ENCODE data around the gene CRBN. TPM values are rescaled to one million over a fixed set of nuclear protein-coding genes. Genes with fewer than 3 reads are reported as not detected.

CRBN gene
- total and polyA plus RNA-seq, 5 donors from 2014 or later: 129 to 179 (median 166) TPM

DNA sequence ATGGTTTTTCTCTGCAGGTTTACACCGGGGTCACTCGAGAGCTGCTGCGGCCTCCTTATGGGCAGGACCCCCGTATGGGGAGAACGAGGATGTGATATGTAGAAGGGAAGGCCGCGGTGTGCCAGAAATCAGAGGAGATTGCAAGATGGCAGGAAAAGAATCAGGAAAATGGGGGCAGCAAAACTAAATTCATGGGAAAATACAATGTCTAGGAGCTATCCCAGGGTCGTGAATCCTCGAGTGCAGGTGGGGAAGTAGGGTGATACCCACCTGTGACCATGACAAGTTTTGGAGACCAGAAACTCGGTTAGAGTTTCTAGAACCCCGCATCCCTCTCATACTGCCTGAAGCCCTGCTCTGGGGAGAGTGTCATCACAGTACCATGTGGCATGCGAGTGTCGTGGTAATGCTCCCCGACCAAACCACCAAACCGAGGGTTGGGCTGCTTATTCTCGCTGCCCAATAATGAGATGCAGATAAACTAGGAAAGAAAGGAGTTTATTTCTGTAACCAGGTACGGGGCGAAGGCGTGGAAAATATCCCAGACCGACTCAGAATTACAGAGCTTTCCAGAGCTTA, 52.0 kb downstream of the CRBN start:
- Mint-ChIP-seq H3K27ac (peak overlapping the region; percentile 97 to 98 (median 98)), H3K36me3 (peaks cover 12% of the 10 kb centered on the region), H3K27me3 (peaks cover 14% of the 10 kb centered on the region), H3K9me3 (no peaks in the 10 kb centered on the region), H3K4me1 (peaks cover 16 to 48% (median 33%) of the 10 kb centered on the region in 4 donors), H3K4me3 (peak overlapping the region; percentile 90 to 98 (median 96))
- Histone ChIP-seq H3K9me3 (ENCODE audit: control insufficient read depth in 2 of 2, low read length in 2 of 2) (no peaks in the 10 kb centered on the region), H3K4me3 (ENCODE audit: low read depth, low read length) (peak overlapping the region; percentile 92), H3K27me3 (ENCODE audit: control insufficient read depth, insufficient read depth, low read length) (no peaks in the 10 kb centered on the region), H3K27ac (ENCODE audit: insufficient read depth, low read length, poor library complexity, severe bottlenecking) (peak overlapping the region; percentile 92), H3K4me1 (ENCODE audit: control insufficient read depth, insufficient read depth, low read length, poor library complexity, severe bottlenecking) (peaks cover 40% of the 10 kb centered on the region), H3K36me3 (ENCODE audit: control insufficient read depth, insufficient read depth, low read length) (peaks cover 21% of the 10 kb centered on the region)
- peak; percentile 2 to 35 (median 13) for DNase-seq
- no peak for ATAC-seq (ENCODE audit: low read depth in 2 of 2)

DNA sequence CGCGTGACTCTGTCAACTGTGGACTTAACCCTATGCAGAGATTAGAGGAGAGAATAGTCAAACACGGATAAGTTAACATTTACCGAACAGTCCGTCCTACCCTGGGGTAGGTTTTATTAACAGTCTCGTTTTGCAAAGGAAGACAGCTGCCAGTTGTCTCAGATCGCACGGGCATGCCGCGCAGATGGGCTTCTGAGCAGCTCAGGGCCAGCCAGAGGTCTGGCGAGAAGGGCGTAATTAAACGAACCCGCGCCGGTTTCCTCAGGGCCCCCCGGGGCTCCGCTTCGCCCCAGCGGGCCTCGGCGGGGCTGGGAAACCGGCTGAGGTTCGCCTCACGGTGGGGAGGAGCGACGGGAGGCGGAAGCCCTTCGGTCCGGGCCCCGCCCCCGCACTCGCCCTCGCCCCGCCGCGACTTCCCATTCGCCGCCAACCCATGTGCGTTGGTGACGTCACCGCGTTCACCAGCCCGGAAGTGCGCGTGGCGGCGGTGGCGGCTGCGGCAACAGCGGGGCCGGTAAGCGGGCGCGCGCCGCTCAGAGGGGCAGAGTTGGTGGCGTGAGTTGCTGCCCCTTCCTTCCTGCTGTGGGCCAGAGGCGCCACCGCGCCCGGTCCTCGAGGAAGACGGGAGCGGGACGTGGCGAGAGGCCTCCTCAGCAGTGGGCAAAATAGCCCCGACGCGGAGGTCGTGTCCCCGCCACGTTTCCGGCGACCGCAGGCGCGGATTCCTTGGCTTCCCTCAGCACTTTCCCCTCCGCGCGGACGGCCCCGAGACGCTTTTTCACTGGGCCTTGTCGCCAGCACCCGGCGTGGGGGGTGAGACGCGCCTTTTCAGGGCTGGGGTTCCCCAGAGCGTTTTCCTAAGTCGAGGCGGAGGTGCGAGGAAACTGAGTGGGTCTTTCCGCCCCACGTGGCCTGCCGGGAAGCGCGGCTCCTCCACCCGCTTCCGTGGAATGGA, 52.7 kb downstream of the CRBN start, which contains the start of gene TRNT1:
TSS of gene TRNT1 (plus strand) at position 464 of the 955 bp plus-strand sequence. CDS start 2,101 bp downstream, outside the sequence.
- peak within 1 kb of the TSS; percentile 97 to 98 (median 98) for H3K27ac Mint-ChIP-seq
- Histone ChIP-seq H3K27me3 (ENCODE audit: control insufficient read depth, insufficient read depth, low read length) (no peaks in the 10 kb centered on the region), H3K36me3 (ENCODE audit: control insufficient read depth, insufficient read depth, low read length) (peaks cover 21% of the 10 kb centered on the region), H3K27ac (ENCODE audit: insufficient read depth, low read length, poor library complexity, severe bottlenecking) (peak within 1 kb of the TSS; percentile 92), H3K9me3 (ENCODE audit: control insufficient read depth in 2 of 2, low read length in 2 of 2) (no peaks in the 10 kb centered on the region), H3K4me1 (ENCODE audit: control insufficient read depth, insufficient read depth, low read length, poor library complexity, severe bottlenecking) (peaks cover 40% of the 10 kb centered on the region), H3K4me3 (ENCODE audit: low read depth, low read length) (peak within 1 kb of the TSS; percentile 92)
- peak within 1 kb of the TSS; percentile 90 to 98 (median 96) for H3K4me3 Mint-ChIP-seq
- H3K9me3 Mint-ChIP-seq: no peaks in the 10 kb centered on the region
- H3K36me3 Mint-ChIP-seq: peaks cover 12% of the 10 kb centered on the region
- H3K27me3 Mint-ChIP-seq: peaks cover 19% of the 10 kb centered on the region
- H3K4me1 Mint-ChIP-seq: peaks cover 16 to 48% (median 33%) of the 10 kb centered on the region in 4 donors
- ATAC-seq (ENCODE audit: low read depth in 2 of 2): peak; percentile 96 to 98
- DNase-seq: peak; percentile 94 to 96 (median 95)

DNA sequence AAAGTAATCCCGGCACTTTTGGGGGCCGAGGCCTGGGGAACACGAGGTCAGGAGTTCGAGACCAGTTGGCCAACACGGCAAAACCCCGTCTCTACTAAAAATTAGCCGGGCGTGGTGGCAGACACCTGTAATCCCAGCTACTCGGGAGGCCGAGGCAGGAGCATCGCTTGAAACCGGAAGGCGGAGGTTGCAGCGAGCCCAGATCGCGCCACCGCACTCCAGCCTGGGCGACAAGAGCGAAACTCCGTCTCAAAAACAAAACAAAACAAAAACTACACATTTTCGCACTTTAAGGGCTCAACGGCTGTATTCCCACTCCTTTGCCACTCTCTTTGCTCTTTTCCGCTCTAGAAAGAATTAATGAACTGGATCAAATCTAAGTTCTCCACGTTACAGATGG, 53.5 kb downstream of the CRBN start:
- DNase-seq: no peak
- Mint-ChIP-seq H3K4me1 (peaks cover 16 to 44% (median 33%) of the 10 kb centered on the region in 4 donors), H3K27me3 (peaks cover 19% of the 10 kb centered on the region), H3K27ac (peak overlapping the region; percentile 97 to 98 (median 98)), H3K9me3 (no peaks in the 10 kb centered on the region), H3K36me3 (peaks cover 8% of the 10 kb centered on the region), H3K4me3 (peak overlapping the region; percentile 90 to 98 (median 96))
- Histone ChIP-seq H3K9me3 (ENCODE audit: control insufficient read depth in 2 of 2, low read length in 2 of 2) (no peaks in the 10 kb centered on the region), H3K4me3 (ENCODE audit: low read depth, low read length) (peak overlapping the region; percentile 92), H3K27me3 (ENCODE audit: control insufficient read depth, insufficient read depth, low read length) (no peaks in the 10 kb centered on the region), H3K27ac (ENCODE audit: insufficient read depth, low read length, poor library complexity, severe bottlenecking) (peak overlapping the region; percentile 92), H3K4me1 (ENCODE audit: control insufficient read depth, insufficient read depth, low read length, poor library complexity, severe bottlenecking) (peaks cover 40% of the 10 kb centered on the region), H3K36me3 (ENCODE audit: control insufficient read depth, insufficient read depth, low read length) (peaks cover 17% of the 10 kb centered on the region)
- ATAC-seq (ENCODE audit: low read depth in 2 of 2): no peak

DNA sequence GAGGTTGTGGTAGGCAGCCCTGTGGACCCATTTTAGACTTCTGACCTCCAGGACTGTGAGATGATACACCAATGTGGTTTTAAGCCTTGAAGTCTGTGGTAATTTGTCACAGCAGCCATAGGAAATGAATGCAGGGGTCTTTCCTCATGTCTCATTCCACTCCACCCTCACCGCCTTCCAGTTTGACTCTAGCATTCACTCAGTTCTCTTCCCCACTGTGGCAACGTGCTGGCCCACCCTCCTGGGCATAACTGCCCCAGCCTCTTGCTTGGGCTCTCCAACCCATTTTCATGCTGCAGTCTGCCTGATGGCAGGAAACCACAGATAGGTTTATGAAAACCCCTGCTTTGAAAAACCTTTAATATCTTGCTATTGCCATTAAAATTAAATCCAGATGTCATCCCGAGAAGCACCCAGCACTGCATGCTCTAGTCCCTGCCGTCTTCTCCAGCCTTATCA, 60.1 kb downstream of the CRBN start:
- Histone ChIP-seq H3K36me3 (ENCODE audit: control insufficient read depth, insufficient read depth, low read length) (no peaks in the 10 kb centered on the region), H3K9me3 (ENCODE audit: control insufficient read depth in 2 of 2, low read length in 2 of 2) (no peaks in the 10 kb centered on the region), H3K27me3 (ENCODE audit: control insufficient read depth, insufficient read depth, low read length) (no peaks in the 10 kb centered on the region), H3K4me1 (ENCODE audit: control insufficient read depth, insufficient read depth, low read length, poor library complexity, severe bottlenecking) (no peaks in the 10 kb centered on the region), H3K27ac (ENCODE audit: insufficient read depth, low read length, poor library complexity, severe bottlenecking) (no peak overlapping the region), H3K4me3 (ENCODE audit: low read depth, low read length) (no peak overlapping the region)
- DNase-seq: no peak
- no peaks in the 10 kb centered on the region for H3K4me1 Mint-ChIP-seq
- peaks cover 46% of the 10 kb centered on the region for H3K27me3 Mint-ChIP-seq
- H3K9me3 Mint-ChIP-seq: no peaks in the 10 kb centered on the region
- H3K27ac Mint-ChIP-seq: no peak overlapping the region
- H3K36me3 Mint-ChIP-seq: peaks cover 3% of the 10 kb centered on the region
- H3K4me3 Mint-ChIP-seq: no peak overlapping the region
- no peak for ATAC-seq (ENCODE audit: low read depth in 2 of 2)

DNA sequence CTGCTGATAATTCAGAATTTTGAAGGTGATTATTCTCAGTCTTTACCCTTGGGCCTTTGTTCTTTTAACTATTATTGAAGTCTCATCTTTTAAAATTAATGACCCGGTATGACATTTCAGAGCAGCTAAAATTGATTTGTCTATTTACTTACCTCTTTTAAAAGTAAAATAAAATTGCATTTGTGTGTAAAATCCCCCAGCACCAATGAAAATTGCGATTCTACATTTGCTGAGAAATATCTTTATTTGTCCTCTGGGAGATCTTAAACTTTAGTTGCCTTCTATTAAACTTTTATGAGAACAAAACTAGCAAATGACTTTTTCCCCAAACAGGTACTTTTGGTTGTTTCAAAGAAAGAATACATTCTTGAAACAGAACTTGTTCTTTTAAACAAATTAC, 61.8 kb downstream of the CRBN start:
- DNase-seq (no peak), ATAC-seq (ENCODE audit: low read depth in 2 of 2) (no peak)
- Histone ChIP-seq H3K27ac (ENCODE audit: insufficient read depth, low read length, poor library complexity, severe bottlenecking) (no peak overlapping the region), H3K27me3 (ENCODE audit: control insufficient read depth, insufficient read depth, low read length) (peaks cover 3% of the 10 kb centered on the region), H3K36me3 (ENCODE audit: control insufficient read depth, insufficient read depth, low read length) (no peaks in the 10 kb centered on the region), H3K9me3 (ENCODE audit: control insufficient read depth in 2 of 2, low read length in 2 of 2) (no peaks in the 10 kb centered on the region), H3K4me1 (ENCODE audit: control insufficient read depth, insufficient read depth, low read length, poor library complexity, severe bottlenecking) (no peaks in the 10 kb centered on the region), H3K4me3 (ENCODE audit: low read depth, low read length) (no peak overlapping the region)
- Mint-ChIP-seq H3K4me1 (no peaks in the 10 kb centered on the region), H3K4me3 (no peak overlapping the region), H3K27ac (no peak overlapping the region), H3K27me3 (peaks cover 54% of the 10 kb centered on the region), H3K9me3 (no peaks in the 10 kb centered on the region), H3K36me3 (peaks cover 3% of the 10 kb centered on the region)

DNA sequence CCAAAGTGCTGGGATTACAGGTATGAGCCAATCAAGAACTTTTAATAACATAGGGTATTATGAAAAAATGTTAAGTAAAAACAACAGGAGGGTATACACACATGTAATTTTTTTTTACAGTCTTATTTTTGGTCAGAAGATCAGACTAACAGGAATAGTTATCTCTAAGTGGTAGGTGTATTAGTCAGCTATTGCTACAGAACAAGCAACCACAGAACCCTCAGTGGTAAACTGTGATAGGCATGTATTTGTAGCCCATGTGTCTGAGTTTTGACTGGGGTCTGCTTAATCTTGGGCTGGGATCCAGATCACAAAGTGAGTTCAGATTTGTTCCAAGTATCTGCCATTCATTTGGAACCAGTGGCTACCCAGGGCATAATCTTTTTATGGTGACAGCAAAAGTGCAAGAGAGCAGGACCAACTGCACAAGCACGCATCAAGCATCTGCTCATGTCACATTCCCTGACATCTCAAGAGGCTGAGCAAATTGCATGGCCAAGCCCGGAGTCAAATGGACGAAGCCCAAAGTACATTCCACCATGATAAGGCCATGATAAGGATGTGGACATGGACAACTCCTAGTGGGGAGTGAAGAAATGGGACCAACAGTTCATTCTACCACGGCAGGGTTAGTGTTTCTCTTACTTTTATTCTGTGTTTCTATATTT, 66.3 kb downstream of the CRBN start:
- ATAC-seq (ENCODE audit: low read depth in 2 of 2) (no peak), DNase-seq (no peak)
- Histone ChIP-seq H3K27me3 (ENCODE audit: control insufficient read depth, insufficient read depth, low read length) (peaks cover 7% of the 10 kb centered on the region), H3K36me3 (ENCODE audit: control insufficient read depth, insufficient read depth, low read length) (no peaks in the 10 kb centered on the region), H3K4me1 (ENCODE audit: control insufficient read depth, insufficient read depth, low read length, poor library complexity, severe bottlenecking) (no peaks in the 10 kb centered on the region), H3K27ac (ENCODE audit: insufficient read depth, low read length, poor library complexity, severe bottlenecking) (no peak overlapping the region), H3K9me3 (ENCODE audit: control insufficient read depth in 2 of 2, low read length in 2 of 2) (no peaks in the 10 kb centered on the region), H3K4me3 (ENCODE audit: low read depth, low read length) (no peak overlapping the region)
- Mint-ChIP-seq H3K4me1 (no peaks in the 10 kb centered on the region), H3K36me3 (no peaks in the 10 kb centered on the region), H3K4me3 (no peak overlapping the region), H3K27me3 (peaks cover 46% of the 10 kb centered on the region), H3K9me3 (peaks cover 0 to 2% (median 0%) of the 10 kb centered on the region in 7 donors), H3K27ac (no peak overlapping the region)

DNA sequence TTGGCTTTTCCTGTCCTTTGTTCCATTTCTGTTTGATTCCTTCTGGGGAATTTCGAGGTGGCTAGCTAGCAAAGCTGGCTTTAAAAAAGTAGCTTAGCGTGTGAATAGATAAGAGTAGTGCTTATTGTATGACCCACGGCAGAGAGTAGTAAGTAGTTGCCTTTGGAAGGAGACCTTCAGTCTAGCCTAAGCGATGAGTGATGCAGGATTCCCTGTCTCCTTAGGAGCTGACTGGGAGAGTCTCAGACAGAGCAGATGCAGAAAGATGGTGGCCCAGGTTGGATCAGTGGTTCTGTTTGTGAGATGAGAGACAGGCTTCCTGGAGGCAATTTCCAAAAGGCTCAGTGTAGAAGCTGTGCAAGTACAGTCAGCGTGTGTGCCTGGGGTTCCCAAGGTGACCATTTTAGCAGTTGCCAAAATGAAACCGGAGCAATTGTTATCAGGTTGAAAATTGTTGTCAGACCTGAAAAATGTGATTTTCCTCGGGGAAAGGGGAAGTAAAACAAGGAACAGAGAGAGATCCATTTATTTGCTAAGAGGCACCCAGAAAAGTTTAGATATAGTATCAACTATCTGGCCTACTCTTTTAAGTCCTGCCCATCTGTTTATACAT, 68.6 kb downstream of the CRBN start:
- Histone ChIP-seq H3K4me3 (ENCODE audit: low read depth, low read length) (no peak overlapping the region), H3K27ac (ENCODE audit: insufficient read depth, low read length, poor library complexity, severe bottlenecking) (no peak overlapping the region), H3K9me3 (ENCODE audit: control insufficient read depth in 2 of 2, low read length in 2 of 2) (no peaks in the 10 kb centered on the region), H3K4me1 (ENCODE audit: control insufficient read depth, insufficient read depth, low read length, poor library complexity, severe bottlenecking) (no peaks in the 10 kb centered on the region), H3K27me3 (ENCODE audit: control insufficient read depth, insufficient read depth, low read length) (peaks cover 7% of the 10 kb centered on the region), H3K36me3 (ENCODE audit: control insufficient read depth, insufficient read depth, low read length) (no peaks in the 10 kb centered on the region)
- ATAC-seq (ENCODE audit: low read depth in 2 of 2) (no peak), DNase-seq (no peak)
- Mint-ChIP-seq H3K36me3 (no peaks in the 10 kb centered on the region), H3K4me1 (no peaks in the 10 kb centered on the region), H3K27me3 (peaks cover 32% of the 10 kb centered on the region), H3K27ac (peak overlapping the region in 1 of 3 donors; percentile 28), H3K4me3 (no peak overlapping the region), H3K9me3 (peaks cover 0 to 2% (median 0%) of the 10 kb centered on the region in 7 donors)

Data from CD4-positive, CD25-positive, alpha-beta regulatory T cell (primary cell).